ENCODE data around the gene PGAM5.

Gene PGAM5

DNA sequence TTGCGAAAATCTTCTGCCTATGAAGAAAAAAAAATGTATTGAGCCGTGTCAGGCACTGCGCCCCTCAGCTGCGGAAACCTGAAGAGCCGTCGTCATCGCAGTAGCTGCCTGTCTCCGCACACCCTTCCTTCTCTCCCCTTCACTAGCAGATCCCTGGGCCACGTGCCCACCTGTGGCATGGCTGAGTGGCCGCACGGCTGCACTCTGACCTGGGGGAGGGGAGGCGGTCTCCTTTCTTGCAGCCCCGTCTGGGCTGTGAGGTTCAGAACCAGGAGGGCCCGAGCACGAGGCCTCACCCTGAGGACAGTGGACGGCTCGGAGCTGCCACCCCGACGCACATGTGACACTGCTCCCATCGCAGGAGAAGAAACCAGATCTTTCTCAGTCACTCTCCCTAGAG is 24.9 kb downstream of the PGAM5 start:
- Histone ChIP-seq H3K4me1 (ENCODE audit: control insufficient read depth, insufficient read depth, low read length) (no peaks in the 10 kb centered on the region), H3K27me3 (ENCODE audit: control insufficient read depth in 1 of 2, insufficient read depth in 2 of 2, low read length in 2 of 2) (no peaks in the 10 kb centered on the region), H3K9ac (ENCODE audit: low read length in 2 of 2) (no peak overlapping the region), H3K27ac (ENCODE audit: low read length) (no peak overlapping the region), H3K4me3 (ENCODE audit: low read length in 2 of 2) (no peak overlapping the region), H3K36me3 (ENCODE audit: control insufficient read depth in 2 of 2, insufficient read depth in 2 of 2, low read length in 2 of 2) (peaks cover 66 to 85% of the 10 kb centered on the region in 2 donors), H3K9me3 (ENCODE audit: control insufficient read depth in 2 of 2, low read length in 2 of 2) (no peaks in the 10 kb centered on the region)

DNA sequence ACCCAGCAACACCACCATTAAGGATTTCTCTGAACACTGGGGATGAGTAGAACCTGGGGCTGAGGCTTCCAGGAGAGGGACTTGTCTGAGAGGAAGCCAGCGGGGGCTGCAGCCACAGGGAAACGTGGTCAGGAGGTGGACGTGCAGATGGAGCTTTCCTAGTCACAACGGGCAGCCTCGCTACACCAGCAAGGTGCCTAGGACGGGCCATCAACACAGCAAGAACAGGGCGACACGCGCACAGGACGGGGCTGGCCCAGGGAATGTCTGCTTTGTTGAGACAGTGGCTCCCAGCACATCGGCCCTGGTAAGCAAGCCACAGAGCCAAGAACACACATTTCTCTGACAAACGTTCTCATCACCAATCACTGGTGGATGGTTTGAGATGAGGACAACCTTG is 25.7 kb downstream of the PGAM5 start:
- Histone ChIP-seq H3K27ac (ENCODE audit: low read length) (no peak overlapping the region), H3K4me1 (ENCODE audit: control insufficient read depth, insufficient read depth, low read length) (no peaks in the 10 kb centered on the region), H3K36me3 (ENCODE audit: control insufficient read depth in 2 of 2, insufficient read depth in 2 of 2, low read length in 2 of 2) (peaks cover 75 to 87% of the 10 kb centered on the region in 2 donors), H3K9me3 (ENCODE audit: control insufficient read depth in 2 of 2, low read length in 2 of 2) (no peaks in the 10 kb centered on the region), H3K9ac (ENCODE audit: low read length in 2 of 2) (no peak overlapping the region), H3K27me3 (ENCODE audit: control insufficient read depth in 1 of 2, insufficient read depth in 2 of 2, low read length in 2 of 2) (no peaks in the 10 kb centered on the region), H3K4me3 (ENCODE audit: low read length in 2 of 2) (no peak overlapping the region)

DNA sequence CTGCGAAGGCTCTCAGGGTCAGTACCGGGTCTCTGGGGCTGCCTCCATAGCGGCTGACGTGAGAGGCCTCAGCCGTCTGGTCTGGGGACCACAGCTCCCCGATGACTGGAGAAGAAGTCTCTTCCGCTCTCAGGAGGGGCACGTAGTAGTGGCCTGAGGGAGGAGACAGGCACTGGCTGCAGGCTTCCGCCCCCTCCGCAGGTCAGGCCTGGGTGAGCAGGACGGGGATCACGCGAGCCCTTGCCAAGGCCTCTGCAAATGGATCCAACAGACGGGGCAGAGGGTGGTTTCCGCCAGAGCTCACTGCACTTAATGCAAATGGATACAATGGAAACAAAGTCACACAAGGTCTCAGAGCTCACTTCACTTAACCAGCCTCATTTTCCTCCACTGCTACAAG is 26.3 kb downstream of the PGAM5 start:
- H3K9ac ChIP-seq (ENCODE audit: low read length in 2 of 2), result no peak overlapping the region
- peaks cover 77 to 87% of the 10 kb centered on the region in 2 donors for H3K36me3 ChIP-seq (ENCODE audit: control insufficient read depth in 2 of 2, insufficient read depth in 2 of 2, low read length in 2 of 2)
- H3K9me3 ChIP-seq (ENCODE audit: control insufficient read depth in 2 of 2, low read length in 2 of 2), result no peaks in the 10 kb centered on the region

DNA sequence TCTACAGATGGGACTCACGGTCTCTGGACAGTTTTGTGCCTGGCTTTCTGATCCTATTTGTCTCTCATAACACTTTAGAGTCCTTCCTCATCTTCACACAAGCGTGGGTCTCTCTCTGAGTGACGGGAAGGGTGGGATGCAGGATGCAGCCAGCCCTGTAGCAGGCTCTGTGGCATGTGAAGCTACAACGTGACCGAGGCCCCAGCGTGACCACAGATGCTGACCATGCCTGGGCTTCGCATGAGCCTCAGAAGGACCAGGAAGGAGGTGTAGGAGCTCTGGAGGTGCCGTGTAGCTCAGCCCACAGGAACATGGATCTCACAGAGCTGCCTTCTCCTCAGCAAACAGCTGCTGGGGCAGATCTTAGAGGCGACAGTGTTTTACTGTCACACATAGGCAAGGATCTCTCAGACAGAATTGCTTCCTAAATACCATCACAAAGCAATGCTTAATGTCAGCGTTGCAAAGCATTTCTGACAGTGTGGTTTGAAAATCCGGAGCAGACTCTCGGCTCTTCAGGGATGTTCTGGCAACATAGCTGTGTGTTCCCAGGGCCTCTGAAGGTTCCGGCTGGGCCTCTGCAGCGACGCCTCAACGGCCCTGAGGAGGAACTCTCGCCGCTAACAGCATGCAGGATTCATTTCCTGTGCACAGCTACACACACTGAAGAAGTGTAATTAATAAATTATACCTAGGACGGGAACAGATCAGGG is 29.1 kb downstream of the PGAM5 start:
- peaks cover 64 to 80% of the 10 kb centered on the region in 2 donors for H3K36me3 ChIP-seq (ENCODE audit: control insufficient read depth in 2 of 2, insufficient read depth in 2 of 2, low read length in 2 of 2)
- H3K27ac ChIP-seq (ENCODE audit: low read length), result no peak overlapping the region
- H3K9ac ChIP-seq (ENCODE audit: low read length in 2 of 2), result no peak overlapping the region
- no peaks in the 10 kb centered on the region for H3K4me1 ChIP-seq (ENCODE audit: control insufficient read depth, insufficient read depth, low read length)
- no peaks in the 10 kb centered on the region for H3K9me3 ChIP-seq (ENCODE audit: control insufficient read depth in 2 of 2, low read length in 2 of 2)
- no peak overlapping the region for H3K4me3 ChIP-seq (ENCODE audit: low read length in 2 of 2)
- H3K27me3 ChIP-seq (ENCODE audit: control insufficient read depth in 1 of 2, insufficient read depth in 2 of 2, low read length in 2 of 2), result no peaks in the 10 kb centered on the region

More for the DNA sequence above, 26.3 kb downstream of the PGAM5 start:
- Histone ChIP-seq H3K27me3 (ENCODE audit: control insufficient read depth in 1 of 2, insufficient read depth in 2 of 2, low read length in 2 of 2) (no peaks in the 10 kb centered on the region), H3K4me1 (ENCODE audit: control insufficient read depth, insufficient read depth, low read length) (no peaks in the 10 kb centered on the region), H3K4me3 (ENCODE audit: low read length in 2 of 2) (no peak overlapping the region), H3K27ac (ENCODE audit: low read length) (no peak overlapping the region)

DNA sequence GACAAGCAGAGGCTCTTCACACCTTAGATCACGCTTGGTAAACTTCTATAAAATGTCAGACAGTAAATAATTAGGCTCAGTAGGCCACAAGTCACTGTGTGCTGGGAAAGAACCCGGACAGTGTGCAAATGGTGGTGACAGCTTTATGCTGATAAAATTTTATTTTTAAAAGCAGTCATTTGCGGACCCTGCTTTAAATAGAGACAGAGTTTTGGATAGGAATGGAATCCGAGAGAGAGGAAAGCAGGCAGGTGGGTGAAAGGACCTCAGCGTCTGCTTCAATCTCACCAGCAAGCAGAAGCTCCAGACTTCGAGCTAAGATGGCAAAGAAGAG is 29.6 kb downstream of the PGAM5 start:
- H3K27ac ChIP-seq (ENCODE audit: low read length), result no peak overlapping the region
- H3K9me3 ChIP-seq (ENCODE audit: control insufficient read depth in 2 of 2, low read length in 2 of 2), result no peaks in the 10 kb centered on the region
- H3K4me3 ChIP-seq (ENCODE audit: low read length in 2 of 2), result no peak overlapping the region
- H3K9ac ChIP-seq (ENCODE audit: low read length in 2 of 2), result no peak overlapping the region
- H3K27me3 ChIP-seq (ENCODE audit: control insufficient read depth in 1 of 2, insufficient read depth in 2 of 2, low read length in 2 of 2), result no peaks in the 10 kb centered on the region
- no peaks in the 10 kb centered on the region for H3K4me1 ChIP-seq (ENCODE audit: control insufficient read depth, insufficient read depth, low read length)
- H3K36me3 ChIP-seq (ENCODE audit: control insufficient read depth in 2 of 2, insufficient read depth in 2 of 2, low read length in 2 of 2), result peaks cover 64 to 80% of the 10 kb centered on the region in 2 donors

DNA sequence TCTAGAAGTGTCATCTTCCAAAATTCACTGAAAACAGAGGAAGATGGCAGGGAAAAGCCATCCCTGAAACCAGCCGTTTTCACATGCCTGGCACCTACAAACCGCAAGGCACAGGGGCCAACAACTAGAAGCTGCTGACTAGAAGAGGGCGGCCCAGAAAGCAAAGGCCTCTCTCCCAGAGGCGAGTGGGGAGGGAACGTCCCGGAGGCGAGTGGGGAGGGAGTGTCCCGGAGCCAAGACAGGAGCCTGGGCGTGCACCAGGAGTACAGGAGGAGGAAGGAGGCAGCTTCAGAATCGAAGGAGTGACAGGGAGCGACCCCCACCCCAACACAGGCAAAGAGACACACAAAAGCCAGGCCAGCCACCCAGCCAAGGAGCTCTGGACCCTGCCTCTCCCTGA is 30.0 kb downstream of the PGAM5 start:
- Histone ChIP-seq H3K27ac (ENCODE audit: low read length) (no peak overlapping the region), H3K4me1 (ENCODE audit: control insufficient read depth, insufficient read depth, low read length) (no peaks in the 10 kb centered on the region), H3K4me3 (ENCODE audit: low read length in 2 of 2) (no peak overlapping the region), H3K9ac (ENCODE audit: low read length in 2 of 2) (no peak overlapping the region), H3K9me3 (ENCODE audit: control insufficient read depth in 2 of 2, low read length in 2 of 2) (no peaks in the 10 kb centered on the region), H3K36me3 (ENCODE audit: control insufficient read depth in 2 of 2, insufficient read depth in 2 of 2, low read length in 2 of 2) (peaks cover 65 to 80% of the 10 kb centered on the region in 2 donors), H3K27me3 (ENCODE audit: control insufficient read depth in 1 of 2, insufficient read depth in 2 of 2, low read length in 2 of 2) (no peaks in the 10 kb centered on the region)

DNA sequence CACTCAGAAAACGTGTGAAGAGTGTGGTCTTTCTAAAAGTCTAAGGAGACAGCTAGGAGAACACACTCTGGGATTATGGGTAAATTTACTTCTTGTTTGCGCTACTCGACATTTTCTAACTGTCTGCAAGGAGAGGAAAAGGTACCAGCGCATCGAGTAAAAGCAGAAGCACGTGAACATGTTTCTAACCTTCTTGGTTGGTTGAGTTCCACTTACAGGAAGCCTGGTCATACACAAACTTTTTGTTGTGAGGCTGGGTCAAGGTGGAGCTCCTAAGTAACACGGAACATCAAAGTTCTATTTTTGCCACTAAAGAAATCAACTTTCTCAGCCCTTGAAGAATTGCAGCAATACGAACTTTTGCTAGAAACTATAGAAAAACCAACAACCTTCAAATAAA is 31.0 kb downstream of the PGAM5 start:
- Histone ChIP-seq H3K27ac (ENCODE audit: low read length) (no peak overlapping the region), H3K36me3 (ENCODE audit: control insufficient read depth in 2 of 2, insufficient read depth in 2 of 2, low read length in 2 of 2) (peaks cover 66 to 79% of the 10 kb centered on the region in 2 donors), H3K4me1 (ENCODE audit: control insufficient read depth, insufficient read depth, low read length) (no peaks in the 10 kb centered on the region), H3K27me3 (ENCODE audit: control insufficient read depth in 1 of 2, insufficient read depth in 2 of 2, low read length in 2 of 2) (no peaks in the 10 kb centered on the region), H3K4me3 (ENCODE audit: low read length in 2 of 2) (no peak overlapping the region), H3K9ac (ENCODE audit: low read length in 2 of 2) (no peak overlapping the region), H3K9me3 (ENCODE audit: control insufficient read depth in 2 of 2, low read length in 2 of 2) (no peaks in the 10 kb centered on the region)

DNA sequence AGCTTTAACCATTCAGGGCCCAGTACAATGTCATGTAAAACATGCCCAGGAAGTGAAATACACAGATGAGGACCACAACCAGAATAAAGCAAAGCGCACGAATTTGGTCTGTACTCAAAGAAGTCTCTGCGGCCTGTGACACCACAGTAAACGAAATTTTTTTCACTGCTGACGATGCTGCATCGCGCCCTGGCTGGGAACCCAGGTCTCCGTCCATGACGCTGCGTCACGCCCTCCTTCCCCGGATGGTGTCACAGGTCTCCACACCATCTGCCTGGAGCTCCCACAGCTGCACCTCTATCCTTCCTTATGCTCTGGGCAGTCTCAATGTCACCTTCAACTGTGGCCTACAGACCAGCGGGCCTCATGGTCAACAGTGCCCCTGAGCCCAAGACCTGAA is 33.2 kb downstream of the PGAM5 start:
- Histone ChIP-seq H3K36me3 (ENCODE audit: control insufficient read depth in 2 of 2, insufficient read depth in 2 of 2, low read length in 2 of 2) (peaks cover 77 to 85% of the 10 kb centered on the region in 2 donors), H3K27ac (ENCODE audit: low read length) (no peak overlapping the region), H3K9me3 (ENCODE audit: control insufficient read depth in 2 of 2, low read length in 2 of 2) (no peaks in the 10 kb centered on the region), H3K27me3 (ENCODE audit: control insufficient read depth in 1 of 2, insufficient read depth in 2 of 2, low read length in 2 of 2) (no peaks in the 10 kb centered on the region), H3K4me3 (ENCODE audit: low read length in 2 of 2) (no peak overlapping the region), H3K4me1 (ENCODE audit: control insufficient read depth, insufficient read depth, low read length) (no peaks in the 10 kb centered on the region), H3K9ac (ENCODE audit: low read length in 2 of 2) (no peak overlapping the region)

DNA sequence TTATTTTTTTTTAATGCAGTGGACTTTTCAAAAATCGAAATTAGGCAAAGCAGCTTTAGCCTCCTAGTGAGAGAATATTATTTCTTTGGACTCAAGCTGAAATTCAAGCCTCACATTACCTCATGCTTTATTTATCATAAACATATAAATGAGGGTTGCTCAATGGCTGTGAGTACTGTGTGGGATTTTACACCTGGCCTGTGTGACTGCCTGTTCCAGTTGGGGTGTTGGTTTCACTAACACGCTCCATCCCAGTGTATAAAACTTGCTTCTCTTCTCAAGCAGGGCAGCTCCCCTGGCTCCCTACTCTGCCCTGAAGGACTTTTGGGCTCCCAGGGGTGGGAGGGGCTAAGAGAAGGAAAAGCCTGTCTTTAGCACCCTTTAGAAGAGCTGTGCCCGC is 36.0 kb downstream of the PGAM5 start:
- H3K27ac ChIP-seq (ENCODE audit: low read length), result no peak overlapping the region
- H3K36me3 ChIP-seq (ENCODE audit: control insufficient read depth in 2 of 2, insufficient read depth in 2 of 2, low read length in 2 of 2), result peaks cover 65 to 73% of the 10 kb centered on the region in 2 donors

DNA sequence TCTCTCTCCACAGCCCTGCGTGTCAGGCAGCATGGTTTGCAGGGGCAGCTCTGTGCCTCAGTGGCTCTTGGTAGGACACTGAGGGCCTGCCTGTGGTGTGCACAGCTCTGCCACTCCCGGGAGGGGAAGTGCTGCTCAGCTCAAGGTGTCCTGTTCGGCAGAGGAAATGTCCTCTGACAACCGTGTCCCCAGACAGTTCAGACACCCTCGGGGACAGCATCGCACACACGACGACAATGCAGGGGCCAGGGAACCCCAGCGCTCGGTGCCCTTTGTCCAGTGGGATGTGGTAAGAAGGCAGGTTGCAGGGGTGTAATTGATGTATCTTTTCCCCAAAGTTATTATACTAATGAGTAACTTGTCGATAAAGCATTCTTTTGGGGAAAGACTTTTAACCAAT is 36.8 kb downstream of the PGAM5 start:
- H3K4me3 ChIP-seq (ENCODE audit: low read length in 2 of 2), result no peak overlapping the region
- H3K4me1 ChIP-seq (ENCODE audit: control insufficient read depth, insufficient read depth, low read length), result no peaks in the 10 kb centered on the region
- no peak overlapping the region for H3K27ac ChIP-seq (ENCODE audit: low read length)
- H3K9ac ChIP-seq (ENCODE audit: low read length in 2 of 2), result no peak overlapping the region
- peaks cover 60 to 70% of the 10 kb centered on the region in 2 donors for H3K36me3 ChIP-seq (ENCODE audit: control insufficient read depth in 2 of 2, insufficient read depth in 2 of 2, low read length in 2 of 2)
- H3K9me3 ChIP-seq (ENCODE audit: control insufficient read depth in 2 of 2, low read length in 2 of 2), result no peaks in the 10 kb centered on the region
- no peaks in the 10 kb centered on the region for H3K27me3 ChIP-seq (ENCODE audit: control insufficient read depth in 1 of 2, insufficient read depth in 2 of 2, low read length in 2 of 2)

More for the DNA sequence above, 36.0 kb downstream of the PGAM5 start:
- Histone ChIP-seq H3K4me1 (ENCODE audit: control insufficient read depth, insufficient read depth, low read length) (no peaks in the 10 kb centered on the region), H3K4me3 (ENCODE audit: low read length in 2 of 2) (no peak overlapping the region), H3K9ac (ENCODE audit: low read length in 2 of 2) (no peak overlapping the region), H3K9me3 (ENCODE audit: control insufficient read depth in 2 of 2, low read length in 2 of 2) (no peaks in the 10 kb centered on the region), H3K27me3 (ENCODE audit: control insufficient read depth in 1 of 2, insufficient read depth in 2 of 2, low read length in 2 of 2) (no peaks in the 10 kb centered on the region)

DNA sequence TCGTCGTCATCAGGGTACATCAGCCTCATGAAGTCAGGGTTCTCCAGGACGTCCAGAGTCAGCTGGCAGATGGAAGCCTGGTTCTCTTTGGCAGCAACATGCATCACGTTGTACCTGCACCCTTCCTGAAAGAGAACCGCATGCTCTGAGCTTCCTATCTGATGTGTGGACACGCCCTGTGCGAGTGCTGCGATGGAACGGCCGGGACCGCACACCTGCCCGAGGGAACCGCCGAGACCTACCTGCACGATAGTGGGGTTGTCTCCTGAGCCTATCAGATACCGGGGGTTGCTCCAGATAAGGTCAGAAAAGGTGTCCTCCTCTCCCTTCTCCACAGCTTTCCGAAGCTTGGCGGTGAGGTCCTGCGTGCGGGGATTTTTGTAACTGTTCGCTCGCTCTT is 37.3 kb downstream of the PGAM5 start:
- H3K4me3 ChIP-seq (ENCODE audit: low read length in 2 of 2), result no peak overlapping the region
- no peak overlapping the region for H3K27ac ChIP-seq (ENCODE audit: low read length)
- no peaks in the 10 kb centered on the region for H3K27me3 ChIP-seq (ENCODE audit: control insufficient read depth in 1 of 2, insufficient read depth in 2 of 2, low read length in 2 of 2)
- no peaks in the 10 kb centered on the region for H3K9me3 ChIP-seq (ENCODE audit: control insufficient read depth in 2 of 2, low read length in 2 of 2)
- H3K9ac ChIP-seq (ENCODE audit: low read length in 2 of 2), result no peak overlapping the region
- no peaks in the 10 kb centered on the region for H3K4me1 ChIP-seq (ENCODE audit: control insufficient read depth, insufficient read depth, low read length)
- H3K36me3 ChIP-seq (ENCODE audit: control insufficient read depth in 2 of 2, insufficient read depth in 2 of 2, low read length in 2 of 2), result peaks cover 55 to 67% of the 10 kb centered on the region in 2 donors
